ENCODE data around the gene TCTN1.

DNA sequence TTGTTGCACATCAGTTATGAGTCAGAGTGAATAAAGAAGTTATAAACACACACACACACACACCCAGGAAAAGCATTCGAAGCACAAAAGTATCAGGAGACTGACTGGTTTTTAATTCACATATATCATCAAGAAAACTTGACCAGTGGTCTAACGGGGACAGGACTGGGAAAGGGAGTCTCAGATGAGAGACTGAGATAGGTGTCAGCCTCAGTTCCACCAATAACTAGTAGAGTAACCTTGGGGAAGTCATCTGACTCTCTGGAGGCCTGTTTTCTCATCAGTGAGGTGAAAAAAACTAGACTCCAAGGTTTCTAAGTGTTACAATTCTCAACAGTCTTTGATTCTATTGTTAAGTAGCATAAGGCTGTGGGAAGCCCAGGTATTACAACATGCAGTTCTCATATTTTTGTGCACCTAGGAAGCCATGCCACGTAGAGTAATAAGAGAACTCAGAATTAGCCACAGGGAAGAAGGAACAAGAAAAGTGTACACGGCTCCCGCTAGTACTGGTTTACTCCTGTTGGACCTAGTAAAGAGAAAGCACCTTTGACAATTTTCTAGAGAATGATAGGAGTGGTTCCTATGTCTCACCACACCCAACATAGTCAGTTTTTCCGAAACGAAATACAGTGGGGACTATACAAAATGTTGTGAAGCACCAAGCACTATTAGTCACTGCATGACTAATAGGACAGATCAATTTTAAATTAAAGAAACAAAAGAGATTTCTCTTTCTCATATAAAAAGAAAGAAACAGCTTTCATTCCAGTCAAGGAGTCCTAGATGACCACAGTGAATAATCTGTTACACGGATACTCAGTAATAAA lies 35.9 kb upstream of the TCTN1 start:
- TF ChIP-seq, protein P1, sequence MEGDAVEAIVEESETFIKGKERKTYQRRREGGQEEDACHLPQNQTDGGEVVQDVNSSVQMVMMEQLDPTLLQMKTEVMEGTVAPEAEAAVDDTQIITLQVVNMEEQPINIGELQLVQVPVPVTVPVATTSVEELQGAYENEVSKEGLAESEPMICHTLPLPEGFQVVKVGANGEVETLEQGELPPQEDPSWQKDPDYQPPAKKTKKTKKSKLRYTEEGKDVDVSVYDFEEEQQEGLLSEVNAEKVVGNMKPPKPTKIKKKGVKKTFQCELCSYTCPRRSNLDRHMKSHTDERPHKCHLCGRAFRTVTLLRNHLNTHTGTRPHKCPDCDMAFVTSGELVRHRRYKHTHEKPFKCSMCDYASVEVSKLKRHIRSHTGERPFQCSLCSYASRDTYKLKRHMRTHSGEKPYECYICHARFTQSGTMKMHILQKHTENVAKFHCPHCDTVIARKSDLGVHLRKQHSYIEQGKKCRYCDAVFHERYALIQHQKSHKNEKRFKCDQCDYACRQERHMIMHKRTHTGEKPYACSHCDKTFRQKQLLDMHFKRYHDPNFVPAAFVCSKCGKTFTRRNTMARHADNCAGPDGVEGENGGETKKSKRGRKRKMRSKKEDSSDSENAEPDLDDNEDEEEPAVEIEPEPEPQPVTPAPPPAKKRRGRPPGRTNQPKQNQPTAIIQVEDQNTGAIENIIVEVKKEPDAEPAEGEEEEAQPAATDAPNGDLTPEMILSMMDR (IDR thresholded peaks at IDR 0.05; ENCODE audit: low read length), result no peak
- no peak for TF ChIP-seq EZH2phosphoT487 (IDR thresholded peaks at IDR 0.05; ENCODE audit: low read length)
- no peak for TF ChIP-seq EZH2 (optimal IDR thresholded peaks at IDR 0.05; ENCODE audit: low read depth, low read length)

All from MM.1S (cell line).